ENCODE measurements around the gene NCAM2.
"Not testable (repeated sequence)": the region's sequence is repeated elsewhere in the genome, so short reads cannot be mapped to it uniquely, and the experiment has no call there.

Gene NCAM2

GRCh38 chr21:21324297-21324696, 326.1 kb downstream of the NCAM2 start:
- DNase-seq (ENCODE audit: low spot score) = no peak

GRCh38 chr21:21332492-21332891, 334.3 kb downstream of the NCAM2 start:
- no peak for DNase-seq (ENCODE audit: low spot score)

DNA sequence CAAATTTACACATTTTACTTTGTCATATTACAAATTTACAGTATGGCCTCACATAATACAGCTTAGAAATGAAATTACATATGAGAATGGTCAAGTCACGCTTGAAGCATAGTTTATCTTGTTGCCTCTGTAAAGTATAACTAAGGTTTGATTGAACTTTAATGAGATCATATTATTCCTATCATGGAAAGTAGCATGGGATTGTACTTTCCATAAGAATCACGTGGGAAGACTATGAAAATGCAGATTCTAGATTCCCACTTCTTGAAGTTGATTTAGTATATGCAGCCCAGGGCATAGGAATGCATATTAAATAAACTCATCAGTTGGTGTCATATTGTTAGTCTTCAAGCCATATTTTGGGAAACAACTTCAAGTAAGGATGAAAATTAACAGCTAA, 342.8 kb downstream of the NCAM2 start:
- DNase-seq (ENCODE audit: low spot score) = no peak

- no peak for DNase-seq (ENCODE audit: low spot score)
Measured at GRCh38 chr21:21345296-21345695, 347.1 kb downstream of the NCAM2 start.

GRCh38 chr21:21345872-21346271, 347.7 kb downstream of the NCAM2 start:
- DNase-seq (ENCODE audit: low spot score) = no peak

GRCh38 chr21:21366277-21366676, 368.1 kb downstream of the NCAM2 start:
- no peak for DNase-seq (ENCODE audit: low spot score)

GRCh38 chr21:21367583-21367982, 369.4 kb downstream of the NCAM2 start:
- DNase-seq (ENCODE audit: low spot score) = no peak

- DNase-seq (ENCODE audit: low spot score) = peak; percentile 16
Measured at GRCh38 chr21:21373969-21374368, 375.8 kb downstream of the NCAM2 start.

DNA sequence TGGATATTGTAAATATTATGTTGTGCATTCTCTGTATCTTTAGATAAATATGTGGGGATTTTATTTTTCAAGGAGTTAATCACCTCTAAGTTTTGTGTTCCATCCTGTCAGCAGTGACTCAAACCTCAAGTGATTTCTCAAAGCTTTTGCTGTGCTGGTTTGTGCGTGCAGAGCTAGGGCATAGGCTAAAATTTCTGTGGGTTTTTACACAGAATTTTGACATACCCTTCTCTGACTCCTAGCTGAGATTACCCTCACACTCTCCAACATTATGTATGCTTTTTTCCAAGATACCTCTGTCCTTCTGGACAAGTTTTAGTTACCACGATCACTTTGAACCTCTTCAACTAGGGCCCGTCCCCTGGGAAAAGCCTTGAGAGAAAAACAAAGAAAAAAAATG, 384.9 kb downstream of the NCAM2 start:
- DNase-seq (ENCODE audit: low spot score) = no peak

DNA sequence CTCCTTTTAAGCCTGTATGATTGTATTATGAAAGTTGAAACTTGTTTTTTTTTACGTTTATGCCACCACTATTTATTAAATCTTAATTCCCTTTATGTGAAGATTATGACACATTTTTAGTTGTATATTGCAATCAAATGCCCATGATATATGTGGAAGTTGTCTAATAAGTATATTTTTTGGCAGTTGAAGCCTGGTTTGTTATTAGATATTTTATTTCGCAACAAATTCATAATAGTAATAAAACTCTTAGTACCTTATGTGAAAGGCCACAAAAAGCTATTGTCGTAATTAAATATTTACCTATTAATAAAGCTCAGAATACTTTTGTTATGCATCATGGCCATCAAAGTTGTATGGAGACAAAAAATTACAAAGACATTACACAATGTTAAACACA, 386.8 kb downstream of the NCAM2 start:
- DNase-seq (ENCODE audit: low spot score) = no peak

- no peak for DNase-seq (ENCODE audit: low spot score)
Measured at GRCh38 chr21:21385404-21385803, 387.2 kb downstream of the NCAM2 start.

- DNase-seq (ENCODE audit: low spot score) = no peak
Measured at GRCh38 chr21:21387916-21388315, 389.7 kb downstream of the NCAM2 start.

DNA sequence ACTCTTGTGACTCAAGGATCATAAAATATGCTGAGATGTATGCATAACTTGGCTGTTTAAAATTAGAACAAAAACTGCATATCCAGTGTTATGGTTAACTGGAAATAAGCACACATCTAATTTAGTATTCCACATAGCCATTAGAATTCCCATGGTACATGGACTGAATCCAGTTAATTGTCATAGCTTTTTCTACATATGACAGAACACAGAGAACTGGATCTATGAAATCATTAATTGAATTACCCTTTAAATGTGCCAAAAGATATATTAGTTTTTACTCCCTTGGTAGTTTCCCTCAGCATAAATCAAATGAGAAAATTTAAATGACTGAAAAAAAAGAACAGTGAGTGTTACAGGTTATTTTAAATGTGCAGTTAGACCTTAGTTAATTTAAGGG, 395.9 kb downstream of the NCAM2 start:
- DNase-seq (ENCODE audit: low spot score) = no peak

GRCh38 chr21:21396424-21396823, 398.2 kb downstream of the NCAM2 start:
- no peak for DNase-seq (ENCODE audit: low spot score)

DNA sequence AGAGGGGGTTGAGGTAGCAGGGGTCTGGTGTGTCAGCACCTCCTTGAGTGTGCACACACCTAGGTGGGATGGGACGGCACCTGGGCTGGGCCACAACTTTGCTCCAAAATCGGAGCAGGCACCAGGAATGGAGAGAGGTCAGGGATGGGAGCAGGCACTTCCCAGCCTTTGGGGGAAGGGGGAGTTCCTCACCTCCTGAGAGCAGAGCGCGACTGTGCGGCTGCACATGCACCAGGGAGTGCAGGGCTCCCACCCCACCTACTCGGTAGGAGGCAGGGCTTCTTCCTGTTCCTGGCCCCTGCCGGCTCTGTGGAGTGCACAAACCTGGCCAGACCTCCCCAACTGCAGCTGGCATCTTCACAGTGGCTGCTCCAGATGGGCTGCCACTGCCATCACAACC, 399.3 kb downstream of the NCAM2 start:
- DNase-seq (ENCODE audit: low spot score) = no peak

- DNase-seq (ENCODE audit: low spot score) = no peak
Measured at GRCh38 chr21:21401444-21401843, 403.2 kb downstream of the NCAM2 start.

DNA sequence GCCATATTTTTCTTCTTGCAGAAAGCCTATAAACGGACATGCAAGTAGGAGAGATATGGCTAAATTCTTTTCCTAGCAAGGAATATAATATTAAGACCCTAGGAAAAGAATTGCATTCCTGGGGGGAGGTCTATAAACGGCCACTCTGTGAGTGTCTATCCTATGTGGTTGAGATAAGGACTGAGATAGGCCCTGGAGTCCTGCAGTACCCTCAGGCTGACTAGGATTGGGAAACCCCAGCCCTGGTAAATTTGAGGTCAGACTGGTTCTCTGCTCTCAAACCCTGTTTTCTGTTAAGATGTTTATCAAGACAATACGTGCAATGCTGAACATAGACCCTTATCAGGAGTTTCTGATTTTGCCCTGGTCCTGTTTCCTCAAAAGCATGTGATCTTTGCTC, 404.0 kb downstream of the NCAM2 start:
- DNase-seq (ENCODE audit: low spot score) = not testable (repeated sequence)

DNA sequence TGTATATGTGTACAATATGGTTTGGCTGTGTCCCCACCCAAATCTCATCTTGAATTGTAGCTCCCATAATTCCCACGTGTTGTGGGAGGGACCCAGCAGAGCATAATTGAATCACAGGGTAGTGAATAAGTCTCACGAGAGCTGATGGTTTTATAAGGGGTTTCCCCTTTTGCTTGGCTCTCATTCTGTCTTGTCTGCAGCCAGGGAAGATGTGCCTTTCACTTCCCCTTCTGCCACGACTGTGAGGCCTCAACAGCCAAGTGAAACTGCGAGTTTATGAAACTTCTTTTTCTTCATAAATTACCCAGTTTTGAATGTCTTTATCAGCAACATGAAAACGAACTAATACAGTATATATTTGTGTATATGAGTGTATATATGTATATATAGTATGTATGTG, 406.1 kb downstream of the NCAM2 start:
- DNase-seq (ENCODE audit: low spot score) = not testable (repeated sequence)

- DNase-seq (ENCODE audit: low spot score) = no peak
Measured at GRCh38 chr21:21406921-21407320, 408.7 kb downstream of the NCAM2 start.

- no peak for DNase-seq (ENCODE audit: low spot score)
Measured at GRCh38 chr21:21412096-21412495, 413.9 kb downstream of the NCAM2 start.

- DNase-seq (ENCODE audit: low spot score) = no peak
Measured at GRCh38 chr21:21415741-21416140, 417.5 kb downstream of the NCAM2 start.

GRCh38 chr21:21434944-21435343, 436.7 kb downstream of the NCAM2 start:
- no peak for DNase-seq (ENCODE audit: low spot score)

DNA sequence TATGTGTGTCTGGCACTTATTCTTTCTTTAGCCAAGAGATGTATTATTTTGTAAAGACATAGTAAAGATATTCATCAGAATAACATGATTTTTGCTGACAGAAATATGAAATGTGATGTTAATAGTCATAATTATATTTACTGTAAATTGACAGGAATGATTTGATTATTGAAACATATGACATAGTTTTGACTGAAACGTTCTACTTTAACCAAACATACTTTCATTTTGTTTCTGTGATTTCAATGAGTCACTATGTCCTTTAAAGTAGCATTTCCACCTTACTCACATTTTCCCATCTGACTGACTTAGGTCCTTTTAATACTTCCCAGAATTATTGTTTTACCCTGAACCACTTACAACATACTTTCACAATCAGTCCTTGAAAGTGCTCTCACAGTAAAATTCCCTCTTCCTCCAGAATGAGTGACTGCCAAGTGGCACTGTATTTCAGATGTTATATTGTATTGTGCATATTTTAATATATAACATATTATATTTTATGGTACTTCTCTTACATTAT, 437.9 kb downstream of the NCAM2 start:
- no peak for DNase-seq (ENCODE audit: low spot score)

- DNase-seq (ENCODE audit: low spot score) = no peak
Measured at GRCh38 chr21:21439761-21440160, 441.6 kb downstream of the NCAM2 start.

DNA sequence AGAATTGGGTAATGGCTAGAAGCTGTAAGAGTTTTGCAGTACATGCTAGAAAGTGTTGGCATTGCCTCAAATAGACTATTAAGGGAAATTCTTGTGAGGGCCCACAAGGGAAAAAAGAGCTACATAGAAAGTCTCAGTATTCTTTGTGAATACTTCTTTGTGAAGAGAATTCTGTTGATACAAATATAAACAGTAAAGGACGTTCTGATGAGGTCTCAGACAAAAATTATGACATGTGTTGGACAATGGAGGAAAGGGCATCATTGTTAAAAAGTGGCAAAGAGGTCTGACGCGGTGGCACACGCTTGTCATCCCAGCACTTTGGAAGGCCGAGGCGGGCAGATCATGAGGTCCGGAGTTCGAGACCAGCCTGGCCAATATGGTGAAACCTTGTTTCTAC, 458.9 kb downstream of the NCAM2 start:
- DNase-seq (ENCODE audit: low spot score) = no peak

Data from SW480 (cell line).